GF-D8 (cell line): Measurements from ENCODE around the gene NUAK2.

Experiments
- DNase-seq: peaks from one replicate; lab custom pipeline; 2025; lab: John Stamatoyannopoulos, UW

The NUAK2 gene

GRCh38 chr1:205255941-205256780 lies 65.4 kb downstream of the NUAK2 start:
- DNase-seq = peak; percentile 35
